ENCODE data around the gene GTF2A1.

DNA sequence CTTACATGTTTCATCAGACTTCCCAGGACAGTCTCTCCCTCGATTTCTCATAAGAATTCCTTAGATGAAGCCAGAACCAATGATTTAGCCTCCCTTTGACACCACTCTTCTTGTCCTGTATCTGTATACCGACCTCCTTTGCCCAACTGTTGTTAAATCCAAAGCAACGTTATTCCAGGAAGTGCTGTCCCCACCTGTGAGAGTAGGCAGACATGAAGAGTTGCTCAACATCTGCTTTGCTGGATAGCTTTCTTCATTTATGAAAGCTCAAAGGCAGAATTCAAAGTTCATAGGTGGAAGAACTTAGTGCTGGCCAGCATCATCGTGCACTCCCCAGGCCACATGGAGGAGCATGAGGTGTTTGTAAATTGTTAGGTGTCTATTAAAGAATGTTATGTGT, 55.6 kb downstream of the GTF2A1 start:
- TF ChIP-seq, protein P1, sequence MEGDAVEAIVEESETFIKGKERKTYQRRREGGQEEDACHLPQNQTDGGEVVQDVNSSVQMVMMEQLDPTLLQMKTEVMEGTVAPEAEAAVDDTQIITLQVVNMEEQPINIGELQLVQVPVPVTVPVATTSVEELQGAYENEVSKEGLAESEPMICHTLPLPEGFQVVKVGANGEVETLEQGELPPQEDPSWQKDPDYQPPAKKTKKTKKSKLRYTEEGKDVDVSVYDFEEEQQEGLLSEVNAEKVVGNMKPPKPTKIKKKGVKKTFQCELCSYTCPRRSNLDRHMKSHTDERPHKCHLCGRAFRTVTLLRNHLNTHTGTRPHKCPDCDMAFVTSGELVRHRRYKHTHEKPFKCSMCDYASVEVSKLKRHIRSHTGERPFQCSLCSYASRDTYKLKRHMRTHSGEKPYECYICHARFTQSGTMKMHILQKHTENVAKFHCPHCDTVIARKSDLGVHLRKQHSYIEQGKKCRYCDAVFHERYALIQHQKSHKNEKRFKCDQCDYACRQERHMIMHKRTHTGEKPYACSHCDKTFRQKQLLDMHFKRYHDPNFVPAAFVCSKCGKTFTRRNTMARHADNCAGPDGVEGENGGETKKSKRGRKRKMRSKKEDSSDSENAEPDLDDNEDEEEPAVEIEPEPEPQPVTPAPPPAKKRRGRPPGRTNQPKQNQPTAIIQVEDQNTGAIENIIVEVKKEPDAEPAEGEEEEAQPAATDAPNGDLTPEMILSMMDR (IDR thresholded peaks at IDR 0.05; ENCODE audit: insufficient read depth, low read depth, low read length), result no peak
- no peak for TF ChIP-seq EZH2 (IDR thresholded peaks at IDR 0.05; ENCODE audit: insufficient read depth, low read length)

Data from astrocyte (in vitro differentiated cells and primary cell).